GM12892 (cell line): ENCODE results near the gene PON3.
"Not testable (repeated sequence)": the region's sequence is repeated elsewhere in the genome, so short reads cannot be mapped to it uniquely, and the experiment has no call there.

Experiments
- DNase-seq: peaks from one replicate; pipeline ENCODE4 v3.0.0; 2011; ENCODE audit not compliant: insufficient read length
- FAIRE-seq: peaks from 2 replicates; lab custom pipeline; 2011; peaks lifted over from hg19 to GRCh38; lab: Jason Lieb, UNC
- POLR2A ChIP-seq: IDR thresholded peaks from 2 replicates; pipeline ENCODE4 v1.6.1; 2011; ENCODE audit warnings: low read depth, low read length, control low read depth
- POLR2AphosphoS5 ChIP-seq: IDR thresholded peaks from 2 replicates; pipeline ENCODE4 v1.6.1; 2011; ENCODE audit warnings: low read depth, low read length, control low read depth
- TAF1 ChIP-seq: IDR thresholded peaks from 2 replicates; pipeline ENCODE4 v1.6.1; 2011; ENCODE audit warnings: low read depth, mild to moderate bottlenecking, control low read depth, low read length, borderline replicate concordance

Gene PON3

GRCh38 chr7:95407751-95408150, 11.6 kb upstream of the PON3 start:
- no peak for TF ChIP-seq TAF1
- no peak for TF ChIP-seq POLR2A
- FAIRE-seq (no peak), DNase-seq (no peak)

GRCh38 chr7:95405800-95406199, 9.6 kb upstream of the PON3 start:
- TF ChIP-seq POLR2AphosphoS5 (no peak), POLR2A (no peak), TAF1 (no peak)

GRCh38 chr7:95405208-95405607, 9.0 kb upstream of the PON3 start:
- TF ChIP-seq POLR2AphosphoS5, result no peak
- TF ChIP-seq POLR2A, result no peak
- TF ChIP-seq TAF1, result no peak
- no peak for FAIRE-seq

More at GRCh38 chr7:95405800-95406199, 9.6 kb upstream of the PON3 start:
- FAIRE-seq (no peak), DNase-seq (no peak)

GRCh38 chr7:95404316-95404865, 8.2 kb upstream of the PON3 start:
- DNase-seq (no peak), FAIRE-seq (no peak)
- TF ChIP-seq POLR2A (no peak), TAF1 (no peak), POLR2AphosphoS5 (no peak)

More at GRCh38 chr7:95405208-95405607, 9.0 kb upstream of the PON3 start:
- DNase-seq, result no peak

GRCh38 chr7:95398155-95398940, 2.2 kb upstream of the PON3 start:
- FAIRE-seq (no peak), DNase-seq (no peak)
- TF ChIP-seq TAF1 (no peak), POLR2AphosphoS5 (no peak), POLR2A (no peak)

- TF ChIP-seq POLR2A (no peak), TAF1 (no peak)
- DNase-seq, result no peak
- no peak for FAIRE-seq
Observed at GRCh38 chr7:95397381-95397780, 1.2 kb upstream of the PON3 start.

- TF ChIP-seq TAF1 (no peak), POLR2AphosphoS5 (no peak), POLR2A (no peak)
- DNase-seq (no peak), FAIRE-seq (no peak)
Observed at GRCh38 chr7:95395755-95396135, 430 bp downstream of the PON3 start.

GRCh38 chr7:95394370-95394769, 1.8 kb downstream of the PON3 start:
- TF ChIP-seq POLR2A (no peak), POLR2AphosphoS5 (no peak), TAF1 (no peak)
- DNase-seq, result no peak

GRCh38 chr7:95391761-95392160, 4.4 kb downstream of the PON3 start:
- DNase-seq, result no peak
- no peak for FAIRE-seq
- TF ChIP-seq POLR2AphosphoS5 (no peak), TAF1 (no peak), POLR2A (no peak)

More at GRCh38 chr7:95394370-95394769, 1.8 kb downstream of the PON3 start:
- FAIRE-seq, result no peak

- DNase-seq (no peak), FAIRE-seq (no peak)
- TF ChIP-seq POLR2AphosphoS5, result no peak
- TF ChIP-seq POLR2A, result no peak
- no peak for TF ChIP-seq TAF1
Observed at GRCh38 chr7:95389516-95389915, 6.7 kb downstream of the PON3 start.

- not testable (repeated sequence) for FAIRE-seq, DNase-seq
Observed at GRCh38 chr7:95379457-95379856, 16.7 kb downstream of the PON3 start.
